Measurements from ENCODE around the gene ARHGAP42.

ARHGAP42 gene

GRCh38 chr11:100980156-100980555 lies 293.1 kb downstream of the ARHGAP42 start:
- Histone ChIP-seq H3K27me3 (no peaks in the 10 kb centered on the region), H3K4me1 (ENCODE audit: control insufficient read depth in 1 of 2, insufficient read depth in 1 of 2, low read depth in 1 of 2, low read length in 1 of 2) (no peaks in the 10 kb centered on the region), H3K36me3 (no peaks in the 10 kb centered on the region), H3K4me3 (ENCODE audit: low read depth in 1 of 2, low read length in 1 of 2) (no peak overlapping the region), H3K9me3 (no peaks in the 10 kb centered on the region), H3K27ac (no peak overlapping the region)
- no peak for TF ChIP-seq CTCF (IDR thresholded peaks at IDR 0.05)

GRCh38 chr11:100981196-100981824 lies 294.2 kb downstream of the ARHGAP42 start:
- no peaks in the 10 kb centered on the region for H3K27me3 ChIP-seq
- H3K4me1 ChIP-seq (ENCODE audit: control insufficient read depth in 1 of 2, insufficient read depth in 1 of 2, low read depth in 1 of 2, low read length in 1 of 2): no peaks in the 10 kb centered on the region
- no peak for TF ChIP-seq CTCF (IDR thresholded peaks at IDR 0.05)
- H3K9me3 ChIP-seq: no peaks in the 10 kb centered on the region
- no peak overlapping the region for H3K27ac ChIP-seq
- H3K36me3 ChIP-seq: no peaks in the 10 kb centered on the region
- no peak overlapping the region for H3K4me3 ChIP-seq (ENCODE audit: low read depth in 1 of 2, low read length in 1 of 2)

- no peaks in the 10 kb centered on the region for H3K9me3 ChIP-seq
- no peaks in the 10 kb centered on the region for H3K4me1 ChIP-seq (ENCODE audit: control insufficient read depth in 1 of 2, insufficient read depth in 1 of 2, low read depth in 1 of 2, low read length in 1 of 2)
- no peaks in the 10 kb centered on the region for H3K27me3 ChIP-seq
- no peak overlapping the region for H3K4me3 ChIP-seq (ENCODE audit: low read depth in 1 of 2, low read length in 1 of 2)
- no peaks in the 10 kb centered on the region for H3K36me3 ChIP-seq
- no peak overlapping the region for H3K27ac ChIP-seq
- TF ChIP-seq CTCF (IDR thresholded peaks at IDR 0.05): no peak
Observed at GRCh38 chr11:100984668-100985067, 297.6 kb downstream of the ARHGAP42 start.

GRCh38 chr11:100990931-100991330 lies 303.8 kb downstream of the ARHGAP42 start:
- Histone ChIP-seq H3K36me3 (no peaks in the 10 kb centered on the region), H3K27me3 (no peaks in the 10 kb centered on the region), H3K4me1 (ENCODE audit: control insufficient read depth in 1 of 2, insufficient read depth in 1 of 2, low read depth in 1 of 2, low read length in 1 of 2) (no peaks in the 10 kb centered on the region), H3K27ac (no peak overlapping the region), H3K9me3 (no peaks in the 10 kb centered on the region), H3K4me3 (ENCODE audit: low read depth in 1 of 2, low read length in 1 of 2) (no peak overlapping the region)
- TF ChIP-seq CTCF (IDR thresholded peaks at IDR 0.05): no peak

GRCh38 chr11:100991541-100991940 lies 304.5 kb downstream of the ARHGAP42 start:
- no peaks in the 10 kb centered on the region for H3K9me3 ChIP-seq
- no peak overlapping the region for H3K4me3 ChIP-seq (ENCODE audit: low read depth in 1 of 2, low read length in 1 of 2)
- no peaks in the 10 kb centered on the region for H3K4me1 ChIP-seq (ENCODE audit: control insufficient read depth in 1 of 2, insufficient read depth in 1 of 2, low read depth in 1 of 2, low read length in 1 of 2)
- H3K27ac ChIP-seq: no peak overlapping the region
- H3K27me3 ChIP-seq: no peaks in the 10 kb centered on the region
- TF ChIP-seq CTCF (IDR thresholded peaks at IDR 0.05): no peak
- no peaks in the 10 kb centered on the region for H3K36me3 ChIP-seq

Measured in neutrophil (primary cell).